ENCODE data around the gene CHMP5.

- TF ChIP-seq CTCF (IDR thresholded peaks at IDR 0.05) (no peak), POLR2A (IDR thresholded peaks at IDR 0.05) (no peak)
Measured at GRCh38 chr9:33234511-33235467, 30.1 kb upstream of the CHMP5 start.

Measured in body of pancreas (tissue), 4 donors.